HepG2 (cell line): ENCODE data around the gene PCSK5. TPM values are rescaled to one million over a fixed set of nuclear protein-coding genes. Genes with fewer than 3 reads are reported as not detected.

Source experiments
- BRD4 ChIP-seq: sonication (generic); formaldehyde crosslinking; IDR thresholded peaks from 2 replicates; pipeline ENCODE4 v1.4.0; 2020; ENCODE audit warnings: missing genetic modification reagents
- CEBPB ChIP-seq: IDR thresholded peaks from 2 replicates; pipeline ENCODE4 v1.6.1; 2011; ENCODE audit warnings: low read depth, low read length, improper control_type of control experiment, borderline replicate concordance
- HNF1A ChIP-seq, 2 experiments: sonication (generic) in 1 of 2; formaldehyde crosslinking in 1 of 2; IDR thresholded peaks; 2 replicates each; pipeline versions ENCODE4 v1.4.0 to v1.6.1; 2016 to 2020; ENCODE audit warnings: borderline replicate concordance in 1 of 2, low read depth in 1 of 2, mild to moderate bottlenecking in 1 of 2, missing genetic modification reagents in 1 of 2
- HNRNPLL ChIP-seq: fragments of 200-400 bp; formaldehyde crosslinking; IDR thresholded peaks from 2 replicates; pipeline ENCODE4 v1.6.1; 2017; ENCODE audit warnings: mild to moderate bottlenecking, low read depth, low read length; ENCODE audit not compliant: poor library complexity, severe bottlenecking
- KMT2A ChIP-seq: sonication (generic); formaldehyde crosslinking; IDR thresholded peaks from 2 replicates; pipeline ENCODE4 v1.4.0; 2020; ENCODE audit warnings: missing genetic modification reagents
- MLXIP ChIP-seq: sonication (generic); formaldehyde crosslinking; IDR thresholded peaks from 2 replicates; pipeline ENCODE4 v1.9.0; 2021; ENCODE audit warnings: missing genetic modification reagents, borderline replicate concordance
- PITX1 ChIP-seq: sonication (generic); formaldehyde crosslinking; IDR thresholded peaks from 2 replicates; pipeline ENCODE4 v1.5.1; 2020; ENCODE audit warnings: mild to moderate bottlenecking, missing genetic modification reagents
- PRDM15 ChIP-seq: sonication (generic); formaldehyde crosslinking; IDR thresholded peaks from 2 replicates; pipeline ENCODE4 v1.4.0; 2020; ENCODE audit warnings: missing genetic modification reagents
- SALL1 ChIP-seq: sonication (generic); formaldehyde crosslinking; IDR thresholded peaks from 2 replicates; pipeline ENCODE4 v1.8.0; 2022; ENCODE audit warnings: mild to moderate bottlenecking, missing genetic modification reagents
- YEATS4 ChIP-seq: sonication (generic); formaldehyde crosslinking; IDR thresholded peaks from 2 replicates; pipeline ENCODE4 v1.4.0; 2020; ENCODE audit warnings: missing genetic modification reagents, borderline replicate concordance
- ZBED4 ChIP-seq: sonication (generic); formaldehyde crosslinking; IDR thresholded peaks from 2 replicates; pipeline ENCODE4 v1.4.0; 2020; ENCODE audit warnings: missing genetic modification reagents, borderline replicate concordance
- ZNF556 ChIP-seq: sonication (generic); formaldehyde crosslinking; IDR thresholded peaks from 2 replicates; pipeline ENCODE4 v1.4.0; 2020; ENCODE audit warnings: mild to moderate bottlenecking, missing genetic modification reagents, borderline replicate concordance
- ZNF563 ChIP-seq: sonication (generic); formaldehyde crosslinking; IDR thresholded peaks from 2 replicates; pipeline ENCODE4 v1.8.0; 2022; ENCODE audit warnings: mild to moderate bottlenecking, moderate library complexity, missing genetic modification reagents
- ZNF614 ChIP-seq: IDR thresholded peaks from 2 replicates; pipeline ENCODE4 v1.6.1; 2018; ENCODE audit warnings: missing biosample characterization, missing genetic modification reagents, inconsistent platforms, borderline replicate concordance
- polyA plus RNA-seq, 8 experiments: library from polyadenylated mRNA; depleted of rRNA in 3 of 8; stranded (reverse) in 7 of 8; unstranded in 1 of 8; fragments of >200 nt; fragmentation: Illumina TruSeq in 4 of 8; extraction: Trizol in 4 of 8; gene quantifications; 2 replicates each; pipeline versions ENCODE4 v1.2.1 to v1.2.3, GENCODE V29; 2011 to 2016; ENCODE audit warnings: low read depth in 4 of 8, missing spikeins in 1 of 8, mixed read lengths in 1 of 8; ENCODE audit not compliant: insufficient read depth in 1 of 8
- total RNA-seq, 5 experiments: library from RNA; depleted of rRNA; stranded (reverse); fragments of >200 nt; fragmentation: Illumina TruSeq; extraction: Trizol; gene quantifications; 2 replicates each; pipeline ENCODE4 v1.2.3, GENCODE V29; 2016; ENCODE audit warnings: low read depth in 1 of 5

Gene PCSK5
- total and polyA plus RNA-seq, 2 of the 13 experiments (the other 11 are each of a cell fraction or from before 2014, with no cell fraction given) = 0.55 to 0.66 TPM

- peak; percentile 83 for TF ChIP-seq ZNF614 (CRISPR knock-in tag)
- TF ChIP-seq KMT2A (CRISPR knock-in tag) = peak; percentile 72
- no peak for TF ChIP-seq YEATS4 (CRISPR knock-in tag)
- 0 out of 2 replicates have a peak, but pooled peaks have one; percentile 14 for TF ChIP-seq PITX1 (CRISPR knock-in tag)
- no peak for TF ChIP-seq PRDM15 (CRISPR knock-in tag)
- no peak for TF ChIP-seq BRD4 (CRISPR knock-in tag)
- TF ChIP-seq SALL1 (CRISPR knock-in tag) = peak; percentile 27; the same call in 1 of the 2 replicates
- TF ChIP-seq HNF1A (IDR thresholded peaks at IDR 0.05; ENCODE audit: low read depth) = no peak
- no peak for TF ChIP-seq HNF1A (CRISPR knock-in tag; IDR thresholded peaks at IDR 0.05; ENCODE audit: borderline replicate concordance)
- peak; percentile 70 for TF ChIP-seq CEBPB
- no peak for TF ChIP-seq ZBED4
- no peak for TF ChIP-seq ZNF556
- TF ChIP-seq MLXIP = no peak
- TF ChIP-seq HNRNPLL = no peak
- TF ChIP-seq ZNF563 (CRISPR knock-in tag) = no peak
Measured at GRCh38 chr9:76394960-76395252, 504.4 kb downstream of the PCSK5 start (continued).
